Measurements from ENCODE around the gene GPX4.

Gene GPX4

GRCh38 chr19:1149259-1150045 is 45.7 kb downstream of the GPX4 start:
- DNase-seq (ENCODE audit: low spot score): no peak

GRCh38 chr19:1150333-1151036 is 46.7 kb downstream of the GPX4 start:
- DNase-seq (ENCODE audit: low spot score): no peak

- no peak for DNase-seq (ENCODE audit: low spot score)
Measured at GRCh38 chr19:1151037-1151724, 47.4 kb downstream of the GPX4 start.

- DNase-seq (ENCODE audit: low spot score): no peak
Measured at GRCh38 chr19:1151917-1152587, 48.3 kb downstream of the GPX4 start.

- no peak for DNase-seq (ENCODE audit: low spot score)
Measured at GRCh38 chr19:1153891-1154730, 50.3 kb downstream of the GPX4 start.

GRCh38 chr19:1154731-1155351 is 51.0 kb downstream of the GPX4 start:
- DNase-seq (ENCODE audit: low spot score): peak; percentile 97

- peak; percentile 66 for DNase-seq (ENCODE audit: low spot score)
Measured at GRCh38 chr19:1155352-1156304, 51.8 kb downstream of the GPX4 start.
